Glomerular visceral epithelial cell (primary cell): ENCODE data around the gene CCL27.

Experiments
- DNase-seq: peaks from one replicate; pipeline ENCODE4 v3.0.0-alpha.2; 2016; ENCODE audit errors: extremely low spot score

Gene CCL27

DNA sequence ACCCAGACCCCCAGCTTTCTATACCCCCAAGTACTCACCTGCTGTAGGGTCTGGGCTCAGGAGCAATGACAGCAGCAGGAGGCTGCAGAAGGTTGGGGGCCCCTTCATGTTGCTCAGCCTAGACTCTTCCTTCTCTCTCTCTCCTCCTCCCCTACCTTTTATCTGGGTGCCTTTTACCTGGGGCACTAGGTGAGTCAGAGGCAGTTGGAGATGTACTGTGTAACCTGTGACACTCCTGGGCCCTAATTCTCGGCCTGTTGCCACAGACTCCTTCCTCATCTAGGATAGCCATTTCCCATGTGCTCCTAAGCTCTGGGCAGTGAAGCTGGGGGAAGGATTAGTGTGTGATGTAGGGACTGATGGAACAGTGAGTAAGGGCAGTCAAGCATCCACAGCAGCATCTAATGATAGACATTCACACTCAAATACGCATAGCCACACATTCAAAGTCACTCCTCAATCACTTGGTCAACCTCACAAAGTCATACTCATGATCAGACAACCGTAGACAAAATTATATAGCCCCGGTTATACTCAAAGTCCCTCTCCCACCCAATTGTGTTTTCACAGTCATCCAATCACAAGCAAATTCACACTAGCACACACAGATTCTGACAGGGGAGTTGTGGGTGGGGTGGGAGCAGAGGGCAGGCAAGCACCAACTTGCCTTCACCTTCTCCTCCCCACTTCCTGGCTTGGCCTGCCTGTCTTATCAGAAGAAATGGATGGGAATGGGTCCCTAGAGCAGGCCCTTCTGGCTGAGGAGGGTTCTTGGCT, at the start of gene CCL27:
TSS of gene CCL27 (minus strand) at position 132 of the 777 bp plus-strand sequence. CDS start at position 108, 24 bp downstream.
- DNase-seq: no peak

GRCh38 chr9:34712140-34712539, 49.7 kb upstream of the CCL27 start:
- no peak for DNase-seq

GRCh38 chr9:34710023-34710422, 47.6 kb upstream of the CCL27 start, which contains the start of gene CCL21:
Gene CCL21, minus strand, starts transcription at chr9:34710136. Its CDS starts 70 bp downstream, at chr9:34710066.
- DNase-seq: no peak

GRCh38 chr9:34709196-34709978, 46.9 kb upstream of the CCL27 start:
- DNase-seq: no peak

GRCh38 chr9:34707130-34707529, 44.7 kb upstream of the CCL27 start:
- no peak for DNase-seq

- DNase-seq: peak; percentile 70
Measured at GRCh38 chr9:34701769-34702736, 39.6 kb upstream of the CCL27 start.

- DNase-seq: peak; percentile 55
Measured at GRCh38 chr9:34701023-34701768, 38.7 kb upstream of the CCL27 start.

DNA sequence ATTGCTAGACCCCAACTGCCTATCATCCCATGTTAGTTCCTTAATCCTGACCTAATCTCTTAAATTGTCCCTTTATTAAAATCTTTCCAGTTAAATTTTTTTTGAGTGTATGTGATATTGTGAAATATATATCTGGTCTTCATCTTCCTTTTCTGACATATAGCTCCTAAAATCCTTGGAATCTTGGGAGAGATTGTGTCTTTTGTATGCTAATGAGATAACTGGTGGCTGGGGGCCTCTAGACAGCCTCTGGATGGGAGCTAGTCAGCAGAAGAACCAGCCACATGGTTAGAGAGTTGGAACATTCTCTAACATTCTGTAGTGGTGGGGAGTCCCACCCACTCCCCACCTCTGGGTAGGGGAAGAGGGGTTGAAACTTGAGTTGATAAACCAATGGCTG, 32.4 kb upstream of the CCL27 start:
- DNase-seq: no peak

GRCh38 chr9:34693560-34693959, 31.1 kb upstream of the CCL27 start:
- DNase-seq: no peak

DNA sequence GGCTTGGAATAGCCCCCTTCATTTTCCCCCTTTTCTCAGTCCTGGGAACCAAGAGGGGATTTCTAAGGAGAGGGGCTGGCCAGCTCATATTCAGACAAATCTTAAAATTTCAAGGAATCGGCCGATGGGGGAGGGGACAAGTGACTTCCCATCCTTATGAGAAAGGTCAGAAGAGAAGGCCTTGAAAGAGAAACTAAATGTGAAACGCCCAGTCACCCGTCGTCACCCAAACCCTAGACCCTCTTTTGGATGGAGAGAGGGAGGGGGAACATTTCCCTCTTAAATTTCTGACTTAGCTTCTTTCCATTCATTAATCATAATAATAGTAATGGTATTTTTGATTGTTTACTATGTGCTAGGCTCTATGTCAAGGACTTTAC, 29.5 kb upstream of the CCL27 start:
- no peak for DNase-seq

DNA sequence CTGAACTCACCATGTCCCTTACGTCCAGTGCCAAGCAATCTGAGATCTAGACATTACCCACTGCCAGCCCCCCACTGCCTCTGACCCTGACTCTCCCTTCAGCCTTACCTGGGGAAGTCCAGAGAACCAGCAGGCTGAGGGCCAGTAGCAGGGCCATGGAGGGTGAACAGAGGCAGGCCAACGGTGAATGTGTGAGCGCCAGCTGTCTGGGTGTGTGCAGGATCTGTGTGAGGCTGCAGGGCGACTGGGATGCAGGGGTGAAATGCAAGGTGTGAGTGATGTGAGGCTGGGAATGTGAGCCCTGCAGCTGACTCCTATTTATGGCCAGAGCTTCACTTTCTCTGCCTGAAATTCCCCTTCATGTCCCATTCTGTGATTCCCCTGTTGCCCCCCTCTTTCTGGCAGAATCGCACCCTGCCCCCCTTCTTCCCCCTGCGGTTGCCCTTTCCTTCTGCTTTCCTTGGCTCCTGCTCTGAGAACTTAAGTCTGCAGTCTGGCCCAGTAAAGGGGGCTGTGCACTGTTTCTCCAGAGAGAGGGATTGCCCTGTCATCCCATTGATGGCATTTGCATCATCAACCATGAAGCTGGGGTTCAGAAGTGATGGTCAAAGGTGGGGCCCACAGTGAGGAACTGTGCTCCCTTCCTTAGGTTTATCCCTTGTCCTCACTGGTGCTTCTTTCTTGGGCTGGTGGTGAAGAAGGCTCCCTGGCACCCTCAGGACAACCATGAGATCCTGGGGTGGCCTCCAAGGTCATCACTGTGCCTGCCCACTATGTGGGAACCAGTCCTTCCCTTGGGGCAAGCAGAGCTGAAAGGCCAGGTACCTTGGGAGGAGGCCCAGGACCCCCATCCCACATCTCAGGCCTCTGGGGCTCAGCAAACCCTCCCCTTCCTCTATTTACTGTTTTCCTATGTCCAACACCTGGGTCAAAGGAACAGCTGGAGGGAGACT, 28.8 kb upstream of the CCL27 start, which contains the start of gene CCL19:
TSS of gene CCL19 (minus strand) at position 294 of the 953 bp plus-strand sequence. CDS start at position 157, 137 bp downstream.
- DNase-seq: no peak

- DNase-seq: no peak
Measured at GRCh38 chr9:34689512-34689911, 27.1 kb upstream of the CCL27 start.

DNA sequence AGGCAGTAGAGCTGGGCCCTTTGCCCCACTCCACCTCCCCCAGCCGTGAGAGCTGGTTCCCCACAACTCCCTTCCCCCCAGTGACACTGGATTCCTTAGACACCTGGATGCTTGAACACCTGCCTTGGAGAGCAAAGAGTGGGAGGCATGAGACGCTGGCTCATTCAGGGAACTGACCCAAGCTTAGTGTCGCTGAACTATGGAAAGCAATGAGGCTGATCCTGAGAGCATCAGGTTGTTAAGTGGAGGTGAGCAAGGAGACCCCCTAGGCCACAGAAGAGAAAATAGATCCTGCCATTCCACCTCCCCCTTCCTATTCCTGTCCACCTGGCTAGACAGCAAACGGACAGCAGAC, 26.6 kb upstream of the CCL27 start:
- DNase-seq: no peak

- no peak for DNase-seq
Measured at GRCh38 chr9:34688329-34689115, 26.1 kb upstream of the CCL27 start.

DNA sequence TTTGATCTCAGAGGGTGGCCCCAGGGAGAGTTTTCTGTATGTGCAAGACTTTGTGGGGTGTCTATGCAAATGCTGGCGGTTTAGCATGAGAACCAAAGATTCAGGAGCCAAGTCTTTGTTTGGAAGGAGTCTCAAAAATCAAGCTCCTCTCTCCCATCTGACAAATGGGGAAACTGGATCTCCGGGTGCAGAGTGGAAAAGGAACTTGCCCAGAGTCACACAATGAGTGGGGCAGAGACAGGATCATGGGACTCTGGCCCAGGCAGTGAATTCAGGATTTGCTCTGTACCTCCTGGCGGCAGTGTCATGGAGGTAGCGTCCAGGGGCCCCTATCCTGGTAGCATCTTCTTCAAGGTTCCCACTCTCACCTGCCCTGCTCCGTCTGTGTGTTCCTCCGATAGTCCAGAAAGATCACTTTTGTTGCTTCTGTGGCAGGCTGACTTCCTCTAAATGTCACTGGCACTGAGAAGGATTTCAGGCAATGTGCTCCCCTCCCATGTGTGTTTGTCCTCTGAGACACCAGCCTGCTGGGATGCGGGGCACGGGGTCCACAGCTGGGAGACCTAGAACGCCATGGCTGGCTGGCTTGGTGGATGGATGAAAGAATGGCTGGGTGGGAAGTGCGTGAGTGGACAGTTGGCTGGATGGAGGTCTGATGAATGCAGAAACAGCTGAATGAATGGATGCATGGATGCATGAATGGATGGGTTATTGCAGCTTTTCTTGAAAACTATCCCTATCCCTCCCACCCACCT, 25.0 kb upstream of the CCL27 start:
- DNase-seq: no peak

DNA sequence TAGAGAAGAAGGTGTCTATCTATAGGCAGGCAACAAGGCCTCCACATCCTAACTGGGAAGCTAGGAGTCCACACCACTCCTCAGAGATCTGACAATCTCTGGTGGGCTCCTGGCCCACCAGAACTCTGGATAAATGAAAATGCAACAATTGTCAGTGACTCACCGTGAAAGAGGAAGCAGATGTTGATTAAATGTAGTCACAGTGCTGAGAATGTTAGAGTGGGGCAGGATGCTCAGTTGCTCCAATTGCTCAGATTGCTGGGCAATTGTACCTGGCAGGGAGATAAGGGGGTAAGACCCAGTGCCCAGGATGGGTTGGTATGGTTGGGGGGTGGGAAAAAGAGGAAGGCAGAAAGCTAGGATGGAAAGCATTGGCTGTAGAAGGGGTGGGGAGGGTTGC, 24.3 kb upstream of the CCL27 start:
- no peak for DNase-seq

DNA sequence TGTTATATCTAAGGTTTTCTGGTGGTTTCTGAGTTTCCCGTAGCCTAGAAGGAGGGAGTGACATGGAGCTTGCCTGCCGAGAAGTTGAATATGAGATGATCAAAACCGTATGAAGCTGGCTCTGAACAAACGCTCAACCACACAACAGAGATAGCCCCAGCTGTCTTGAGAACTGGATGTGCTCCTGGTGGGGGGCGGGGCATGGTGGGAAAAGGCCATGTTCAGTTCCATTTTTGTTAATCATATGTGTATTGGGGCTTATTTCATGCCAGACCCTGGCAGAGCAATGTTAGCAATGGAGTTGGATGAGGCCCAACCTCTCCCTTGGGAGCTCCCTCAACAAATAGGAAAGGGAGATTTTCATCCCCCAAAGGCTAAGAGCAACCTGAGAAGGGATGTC, 23.8 kb upstream of the CCL27 start:
- no peak for DNase-seq

- DNase-seq: no peak
Measured at GRCh38 chr9:34685591-34685990, 23.1 kb upstream of the CCL27 start.
